GM12801 (cell line): ENCODE measurements around the gene SORL1.

ENCODE experiments used
- CTCF ChIP-seq: IDR thresholded peaks from one replicate; pipeline ENCODE4 v1.5.1; 2011; ENCODE audit warnings: control low read depth; ENCODE audit not compliant: insufficient read length; ENCODE audit errors: extremely low read depth

SORL1 gene

GRCh38 chr11:121449626-121450025, 2.5 kb upstream of the SORL1 start:
- no peak for TF ChIP-seq CTCF

GRCh38 chr11:121450401-121450800, 1.7 kb upstream of the SORL1 start:
- TF ChIP-seq CTCF, result no peak

GRCh38 chr11:121451178-121451985, 732 bp upstream of the SORL1 start:
- no peak for TF ChIP-seq CTCF

- no peak for TF ChIP-seq CTCF
Measured at GRCh38 chr11:121452609-121453150, 566 bp downstream of the SORL1 start, which contains the start of gene SORL1-AS1. TSS of gene SORL1-AS1 (minus strand) at chr11:121452967.

GRCh38 chr11:121453589-121454299, 1.6 kb downstream of the SORL1 start:
- no peak for TF ChIP-seq CTCF

GRCh38 chr11:121455115-121455514, 3.0 kb downstream of the SORL1 start:
- no peak for TF ChIP-seq CTCF

GRCh38 chr11:121456151-121456550, 4.0 kb downstream of the SORL1 start:
- TF ChIP-seq CTCF, result no peak
